ENCODE measurements around the gene CMIP.

DNA sequence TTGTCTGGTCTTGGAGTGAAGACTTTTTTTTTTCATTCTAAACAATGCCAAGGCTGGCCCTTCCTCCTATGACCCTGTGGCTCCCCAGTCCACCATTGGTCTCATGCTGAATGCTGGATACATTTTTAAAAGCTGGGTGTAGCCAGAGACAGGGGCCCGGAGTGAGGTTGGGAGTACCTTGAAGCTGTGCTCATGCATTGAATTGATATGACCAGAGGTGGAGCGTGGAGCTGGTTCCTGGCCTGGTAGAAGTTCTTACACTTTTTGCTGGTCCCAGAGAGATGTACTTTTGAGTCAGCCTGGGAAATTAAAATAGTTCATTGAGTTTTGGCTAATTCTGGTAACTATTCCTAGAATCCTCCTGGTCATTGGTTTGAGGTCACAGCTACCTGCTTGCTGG is 83.6 kb downstream of the CMIP start:
- TF ChIP-seq, protein P1, sequence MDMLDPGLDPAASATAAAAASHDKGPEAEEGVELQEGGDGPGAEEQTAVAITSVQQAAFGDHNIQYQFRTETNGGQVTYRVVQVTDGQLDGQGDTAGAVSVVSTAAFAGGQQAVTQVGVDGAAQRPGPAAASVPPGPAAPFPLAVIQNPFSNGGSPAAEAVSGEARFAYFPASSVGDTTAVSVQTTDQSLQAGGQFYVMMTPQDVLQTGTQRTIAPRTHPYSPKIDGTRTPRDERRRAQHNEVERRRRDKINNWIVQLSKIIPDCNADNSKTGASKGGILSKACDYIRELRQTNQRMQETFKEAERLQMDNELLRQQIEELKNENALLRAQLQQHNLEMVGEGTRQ (CRISPR knock-in tag; IDR thresholded peaks at IDR 0.05) = no peak
- TF ChIP-seq NFYB (CRISPR knock-in tag; conservative IDR thresholded peaks at IDR 0.05; ENCODE audit: low read depth) = no peak
- TF ChIP-seq, protein P2, sequence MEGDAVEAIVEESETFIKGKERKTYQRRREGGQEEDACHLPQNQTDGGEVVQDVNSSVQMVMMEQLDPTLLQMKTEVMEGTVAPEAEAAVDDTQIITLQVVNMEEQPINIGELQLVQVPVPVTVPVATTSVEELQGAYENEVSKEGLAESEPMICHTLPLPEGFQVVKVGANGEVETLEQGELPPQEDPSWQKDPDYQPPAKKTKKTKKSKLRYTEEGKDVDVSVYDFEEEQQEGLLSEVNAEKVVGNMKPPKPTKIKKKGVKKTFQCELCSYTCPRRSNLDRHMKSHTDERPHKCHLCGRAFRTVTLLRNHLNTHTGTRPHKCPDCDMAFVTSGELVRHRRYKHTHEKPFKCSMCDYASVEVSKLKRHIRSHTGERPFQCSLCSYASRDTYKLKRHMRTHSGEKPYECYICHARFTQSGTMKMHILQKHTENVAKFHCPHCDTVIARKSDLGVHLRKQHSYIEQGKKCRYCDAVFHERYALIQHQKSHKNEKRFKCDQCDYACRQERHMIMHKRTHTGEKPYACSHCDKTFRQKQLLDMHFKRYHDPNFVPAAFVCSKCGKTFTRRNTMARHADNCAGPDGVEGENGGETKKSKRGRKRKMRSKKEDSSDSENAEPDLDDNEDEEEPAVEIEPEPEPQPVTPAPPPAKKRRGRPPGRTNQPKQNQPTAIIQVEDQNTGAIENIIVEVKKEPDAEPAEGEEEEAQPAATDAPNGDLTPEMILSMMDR (IDR thresholded peaks at IDR 0.05) = no peak
- TF ChIP-seq, protein P3, sequence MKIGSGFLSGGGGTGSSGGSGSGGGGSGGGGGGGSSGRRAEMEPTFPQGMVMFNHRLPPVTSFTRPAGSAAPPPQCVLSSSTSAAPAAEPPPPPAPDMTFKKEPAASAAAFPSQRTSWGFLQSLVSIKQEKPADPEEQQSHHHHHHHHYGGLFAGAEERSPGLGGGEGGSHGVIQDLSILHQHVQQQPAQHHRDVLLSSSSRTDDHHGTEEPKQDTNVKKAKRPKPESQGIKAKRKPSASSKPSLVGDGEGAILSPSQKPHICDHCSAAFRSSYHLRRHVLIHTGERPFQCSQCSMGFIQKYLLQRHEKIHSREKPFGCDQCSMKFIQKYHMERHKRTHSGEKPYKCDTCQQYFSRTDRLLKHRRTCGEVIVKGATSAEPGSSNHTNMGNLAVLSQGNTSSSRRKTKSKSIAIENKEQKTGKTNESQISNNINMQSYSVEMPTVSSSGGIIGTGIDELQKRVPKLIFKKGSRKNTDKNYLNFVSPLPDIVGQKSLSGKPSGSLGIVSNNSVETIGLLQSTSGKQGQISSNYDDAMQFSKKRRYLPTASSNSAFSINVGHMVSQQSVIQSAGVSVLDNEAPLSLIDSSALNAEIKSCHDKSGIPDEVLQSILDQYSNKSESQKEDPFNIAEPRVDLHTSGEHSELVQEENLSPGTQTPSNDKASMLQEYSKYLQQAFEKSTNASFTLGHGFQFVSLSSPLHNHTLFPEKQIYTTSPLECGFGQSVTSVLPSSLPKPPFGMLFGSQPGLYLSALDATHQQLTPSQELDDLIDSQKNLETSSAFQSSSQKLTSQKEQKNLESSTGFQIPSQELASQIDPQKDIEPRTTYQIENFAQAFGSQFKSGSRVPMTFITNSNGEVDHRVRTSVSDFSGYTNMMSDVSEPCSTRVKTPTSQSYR (CRISPR knock-in tag; IDR thresholded peaks at IDR 0.05) = no peak
- no peak for TF ChIP-seq ZBTB21 (CRISPR knock-in tag; IDR thresholded peaks at IDR 0.05; ENCODE audit: borderline replicate concordance)
- no peak for TF ChIP-seq ATF1 (CRISPR knock-in tag; IDR thresholded peaks at IDR 0.05)
- no peak for TF ChIP-seq NR2C2 (CRISPR knock-in tag; IDR thresholded peaks at IDR 0.05)
- TF ChIP-seq, protein P4, sequence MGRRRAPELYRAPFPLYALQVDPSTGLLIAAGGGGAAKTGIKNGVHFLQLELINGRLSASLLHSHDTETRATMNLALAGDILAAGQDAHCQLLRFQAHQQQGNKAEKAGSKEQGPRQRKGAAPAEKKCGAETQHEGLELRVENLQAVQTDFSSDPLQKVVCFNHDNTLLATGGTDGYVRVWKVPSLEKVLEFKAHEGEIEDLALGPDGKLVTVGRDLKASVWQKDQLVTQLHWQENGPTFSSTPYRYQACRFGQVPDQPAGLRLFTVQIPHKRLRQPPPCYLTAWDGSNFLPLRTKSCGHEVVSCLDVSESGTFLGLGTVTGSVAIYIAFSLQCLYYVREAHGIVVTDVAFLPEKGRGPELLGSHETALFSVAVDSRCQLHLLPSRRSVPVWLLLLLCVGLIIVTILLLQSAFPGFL (CRISPR knock-in tag; IDR thresholded peaks at IDR 0.05; ENCODE audit: borderline replicate concordance) = no peak
- TF ChIP-seq, protein P5, sequence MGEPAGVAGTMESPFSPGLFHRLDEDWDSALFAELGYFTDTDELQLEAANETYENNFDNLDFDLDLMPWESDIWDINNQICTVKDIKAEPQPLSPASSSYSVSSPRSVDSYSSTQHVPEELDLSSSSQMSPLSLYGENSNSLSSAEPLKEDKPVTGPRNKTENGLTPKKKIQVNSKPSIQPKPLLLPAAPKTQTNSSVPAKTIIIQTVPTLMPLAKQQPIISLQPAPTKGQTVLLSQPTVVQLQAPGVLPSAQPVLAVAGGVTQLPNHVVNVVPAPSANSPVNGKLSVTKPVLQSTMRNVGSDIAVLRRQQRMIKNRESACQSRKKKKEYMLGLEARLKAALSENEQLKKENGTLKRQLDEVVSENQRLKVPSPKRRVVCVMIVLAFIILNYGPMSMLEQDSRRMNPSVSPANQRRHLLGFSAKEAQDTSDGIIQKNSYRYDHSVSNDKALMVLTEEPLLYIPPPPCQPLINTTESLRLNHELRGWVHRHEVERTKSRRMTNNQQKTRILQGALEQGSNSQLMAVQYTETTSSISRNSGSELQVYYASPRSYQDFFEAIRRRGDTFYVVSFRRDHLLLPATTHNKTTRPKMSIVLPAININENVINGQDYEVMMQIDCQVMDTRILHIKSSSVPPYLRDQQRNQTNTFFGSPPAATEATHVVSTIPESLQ (CRISPR knock-in tag; IDR thresholded peaks at IDR 0.05) = no peak

Data from WTC11 (cell line).